ENCODE data around the gene LAMA5.

The LAMA5 gene

DNA sequence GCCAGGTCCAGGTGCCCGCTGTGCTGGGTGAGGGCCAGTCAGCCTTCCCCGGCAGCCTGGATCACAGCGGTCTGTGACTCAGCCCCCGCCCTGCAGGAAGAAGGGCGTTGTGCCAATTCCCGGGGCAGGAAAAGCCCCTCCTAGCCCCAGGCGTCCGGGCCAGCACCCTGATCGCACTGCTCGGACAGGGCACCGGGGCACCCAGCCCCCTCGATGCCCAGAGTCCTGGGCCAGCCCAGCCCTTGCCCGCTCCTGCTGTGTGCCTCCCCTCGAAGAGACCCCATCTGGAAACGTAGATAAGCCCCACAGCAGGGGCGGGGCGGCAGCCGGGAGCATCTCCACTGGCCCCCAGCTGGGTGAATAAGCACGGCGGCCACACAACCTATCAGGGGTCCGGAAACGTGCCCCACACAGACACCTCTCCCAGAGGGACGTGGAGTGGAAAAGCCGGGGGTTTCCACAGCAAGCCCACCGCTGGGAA lies 9.9 kb downstream of the LAMA5 start:
- peak; percentile 35 for DNase-seq (ENCODE audit: low read depth)

DNA sequence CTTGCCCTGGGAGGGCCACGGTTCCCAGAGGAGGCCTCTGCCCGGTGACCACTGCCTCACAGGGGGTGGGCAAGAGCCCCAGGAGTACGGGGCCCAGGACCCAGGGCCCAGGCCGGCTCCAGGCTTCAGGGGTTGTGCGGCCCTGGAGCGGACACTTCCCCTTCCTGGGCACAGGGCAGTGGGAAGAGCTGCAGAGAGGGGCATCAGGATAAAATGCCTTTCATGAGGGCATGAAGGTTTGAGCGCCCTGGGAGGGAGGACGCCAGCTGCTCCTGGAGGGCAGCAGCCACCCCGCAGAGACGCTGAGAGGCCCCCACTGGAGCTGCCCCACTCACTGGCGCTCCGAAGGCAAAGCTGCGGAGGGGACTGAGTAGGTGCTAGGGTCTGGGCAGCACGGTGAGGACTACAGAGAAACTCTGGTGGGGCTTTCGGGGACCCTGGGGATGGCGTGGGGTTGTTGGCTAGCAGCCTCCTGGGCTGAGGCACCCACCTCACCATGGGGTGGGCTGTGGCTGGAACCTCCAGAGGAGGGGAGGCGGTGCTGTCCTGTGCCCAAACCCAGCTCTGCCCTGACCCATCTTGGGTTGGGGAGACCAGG lies 10.4 kb downstream of the LAMA5 start:
- no peak for DNase-seq (ENCODE audit: low read depth)

DNA sequence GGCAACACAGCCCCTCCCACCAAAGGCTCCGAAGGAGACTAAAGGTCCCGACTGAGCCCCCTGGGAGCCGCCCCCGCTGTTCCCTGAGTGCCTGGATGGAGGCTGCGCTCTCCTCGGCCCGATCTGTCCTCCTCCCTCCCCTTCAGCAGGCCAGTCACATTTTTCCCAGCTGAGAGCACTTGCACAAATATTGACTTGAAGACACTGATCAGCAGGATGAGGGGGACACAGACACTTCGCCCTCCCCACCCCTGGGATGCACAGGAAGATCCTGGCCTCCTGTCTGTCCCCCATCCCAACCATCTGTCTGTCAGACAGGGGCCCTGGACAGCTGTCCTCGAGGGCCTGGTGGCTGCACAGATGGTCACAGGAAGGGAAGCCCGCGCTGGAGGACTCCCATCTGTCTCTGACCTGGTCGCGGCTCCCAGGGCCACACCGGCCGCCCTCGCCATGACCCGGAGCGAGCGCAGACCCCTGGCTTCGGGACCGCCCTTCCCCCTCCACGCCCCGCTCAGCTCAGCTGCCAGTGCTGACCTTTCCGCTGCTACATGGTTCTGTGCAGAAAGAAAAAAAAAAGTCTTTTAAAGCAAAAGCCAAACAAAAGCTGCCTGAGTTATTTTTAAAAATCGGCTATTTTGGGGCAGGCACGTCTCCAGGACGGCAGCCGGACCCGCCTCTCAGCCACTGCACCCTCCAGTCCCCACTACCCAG lies 11.1 kb downstream of the LAMA5 start:
- no peak for DNase-seq (ENCODE audit: low read depth)

DNA sequence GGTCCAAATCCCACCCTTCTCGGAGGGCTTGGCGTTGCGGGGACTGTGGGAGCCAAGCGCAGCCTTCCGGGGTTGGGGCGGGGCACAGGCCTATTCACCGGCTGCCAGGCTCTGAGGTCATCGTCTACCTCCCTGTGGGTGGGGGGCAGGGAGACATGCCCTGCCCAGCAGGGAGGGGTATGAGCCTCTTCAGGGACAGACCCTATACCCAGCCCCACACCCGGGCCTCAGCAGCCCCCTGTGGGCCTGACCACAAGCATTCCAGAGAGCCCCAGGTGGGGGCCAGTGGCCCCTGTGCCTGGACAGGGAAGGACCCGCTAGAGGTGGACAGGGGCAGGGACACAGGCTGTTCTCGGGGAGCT lies 11.6 kb downstream of the LAMA5 start:
- DNase-seq (ENCODE audit: low read depth): peak; percentile 40

GRCh38 chr20:62354811-62355341 lies 12.2 kb downstream of the LAMA5 start:
- no peak for DNase-seq (ENCODE audit: low read depth)

- DNase-seq (ENCODE audit: low read depth): no peak
Measured at GRCh38 chr20:62354031-62354808, 12.9 kb downstream of the LAMA5 start.

GRCh38 chr20:62353289-62354030 lies 13.7 kb downstream of the LAMA5 start:
- DNase-seq (ENCODE audit: low read depth): no peak

- no peak for DNase-seq (ENCODE audit: low read depth)
Measured at GRCh38 chr20:62352402-62353288, 14.5 kb downstream of the LAMA5 start.

DNA sequence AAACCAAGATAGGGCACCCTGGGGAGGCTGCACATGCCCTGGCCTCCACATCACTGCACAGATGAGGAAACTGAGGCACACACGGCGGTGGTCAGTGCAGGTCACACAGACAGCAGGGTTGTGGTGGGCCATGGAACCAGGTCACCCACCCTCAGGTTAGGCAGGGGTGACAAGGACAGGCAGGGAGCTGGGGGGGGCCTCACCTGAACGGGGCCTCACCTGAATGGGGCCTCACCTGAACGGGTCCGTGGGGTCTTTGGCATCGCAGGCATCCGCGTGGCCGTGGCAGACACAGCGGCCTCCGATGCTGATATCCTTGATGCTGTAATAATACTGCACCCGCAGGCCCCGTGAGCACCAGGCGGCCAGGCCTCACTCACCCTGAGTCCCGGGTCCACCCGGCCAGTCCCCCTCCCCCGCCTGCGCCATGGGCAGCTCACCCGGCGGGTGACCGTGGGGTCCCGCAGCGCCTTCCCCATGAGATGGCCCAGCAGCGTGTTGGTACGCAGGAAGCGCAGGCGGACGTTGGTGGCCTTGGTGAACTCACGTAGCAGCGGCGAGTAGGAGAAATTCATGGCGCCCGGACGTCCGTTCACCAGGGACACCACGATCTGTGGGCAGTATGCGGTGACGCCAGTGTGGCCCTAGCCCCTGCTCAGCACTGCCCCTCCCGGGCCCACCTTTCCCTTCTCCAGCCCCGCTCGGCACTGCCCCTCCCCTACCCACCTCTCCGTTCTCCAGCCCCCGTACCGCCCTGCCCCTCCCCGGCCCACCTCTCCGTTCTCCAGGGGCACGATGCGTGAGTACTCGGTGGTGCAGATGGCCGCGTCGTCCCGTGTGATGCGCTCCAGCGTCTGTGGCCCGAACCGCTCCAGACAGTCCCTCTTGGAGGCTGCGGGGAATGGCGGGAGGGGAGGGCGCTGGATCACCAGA lies 15.4 kb downstream of the LAMA5 start:
- DNase-seq (ENCODE audit: low read depth): no peak

GRCh38 chr20:62350629-62351422 lies 16.3 kb downstream of the LAMA5 start:
- DNase-seq (ENCODE audit: low read depth): no peak

DNA sequence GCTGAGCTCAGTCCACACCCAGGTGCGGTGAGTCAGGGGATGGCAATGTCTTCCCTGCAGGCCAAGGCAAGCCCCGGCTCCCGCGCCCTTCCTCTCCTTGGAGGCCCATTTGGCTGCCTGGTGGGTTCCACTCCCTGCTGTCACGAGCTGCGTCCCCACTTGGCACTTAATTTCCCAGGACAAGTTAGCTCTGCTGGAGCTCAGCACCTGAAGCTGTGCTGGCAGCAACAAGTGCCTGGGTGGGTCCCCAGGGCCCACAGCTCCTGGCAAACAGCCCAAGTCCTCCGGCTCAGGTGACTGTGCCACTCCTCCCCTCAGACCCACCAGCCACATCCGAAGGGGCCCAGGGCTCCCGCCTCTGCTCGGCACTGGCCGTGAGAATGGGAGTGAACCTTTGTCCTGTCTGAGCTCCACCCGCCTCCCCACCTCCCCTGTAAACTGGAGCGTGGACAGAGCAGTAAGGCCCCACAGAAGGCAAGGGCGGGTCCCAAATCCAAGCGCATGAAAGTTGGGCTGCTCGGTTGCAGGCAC lies 16.9 kb downstream of the LAMA5 start:
- no peak for DNase-seq (ENCODE audit: low read depth)

- no peak for DNase-seq (ENCODE audit: low read depth)
Measured at GRCh38 chr20:62349556-62350097, 17.5 kb downstream of the LAMA5 start.

DNA sequence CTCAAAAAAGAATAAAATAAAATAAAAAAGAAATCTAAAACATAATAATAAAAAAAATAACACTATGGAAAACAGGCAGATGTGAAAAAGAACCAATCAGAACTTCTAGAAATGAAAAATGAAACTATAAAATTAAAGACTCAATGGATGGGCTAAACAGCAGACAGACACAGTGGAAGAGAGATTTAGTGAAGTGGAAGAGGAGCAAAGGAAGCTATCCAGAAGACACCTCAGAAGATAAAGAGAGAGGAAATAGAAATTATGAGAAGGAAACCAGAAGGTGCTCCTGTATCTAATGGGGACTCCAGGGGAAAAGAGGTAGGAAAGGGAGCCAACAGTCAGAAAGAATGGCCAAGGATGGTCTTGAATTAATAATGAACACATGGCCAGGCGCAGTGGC lies 18.5 kb downstream of the LAMA5 start:
- no peak for DNase-seq (ENCODE audit: low read depth)

DNA sequence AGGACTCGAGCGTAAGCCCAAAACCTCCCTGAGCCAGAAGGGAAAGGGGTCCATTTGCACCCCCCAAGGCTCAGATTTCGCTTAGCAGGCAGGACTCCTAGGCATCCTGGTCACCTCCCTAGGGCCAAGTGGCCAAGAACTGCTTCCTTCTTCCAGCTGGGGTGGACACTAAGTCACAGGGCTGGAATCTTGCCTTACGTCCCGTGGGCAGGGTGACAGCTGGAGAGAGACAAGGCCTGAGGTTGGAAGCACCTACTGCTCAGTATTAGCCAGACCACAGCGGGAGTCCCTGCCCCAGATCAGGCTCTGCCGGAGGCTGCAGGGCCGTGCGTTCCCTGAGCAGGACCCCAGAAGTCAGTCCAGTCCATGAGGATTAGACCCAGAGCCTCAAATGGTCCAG lies 19.7 kb downstream of the LAMA5 start:
- DNase-seq (ENCODE audit: low read depth): no peak

- DNase-seq (ENCODE audit: low read depth): no peak
Measured at GRCh38 chr20:62347151-62347404, 20.0 kb downstream of the LAMA5 start.

DNA sequence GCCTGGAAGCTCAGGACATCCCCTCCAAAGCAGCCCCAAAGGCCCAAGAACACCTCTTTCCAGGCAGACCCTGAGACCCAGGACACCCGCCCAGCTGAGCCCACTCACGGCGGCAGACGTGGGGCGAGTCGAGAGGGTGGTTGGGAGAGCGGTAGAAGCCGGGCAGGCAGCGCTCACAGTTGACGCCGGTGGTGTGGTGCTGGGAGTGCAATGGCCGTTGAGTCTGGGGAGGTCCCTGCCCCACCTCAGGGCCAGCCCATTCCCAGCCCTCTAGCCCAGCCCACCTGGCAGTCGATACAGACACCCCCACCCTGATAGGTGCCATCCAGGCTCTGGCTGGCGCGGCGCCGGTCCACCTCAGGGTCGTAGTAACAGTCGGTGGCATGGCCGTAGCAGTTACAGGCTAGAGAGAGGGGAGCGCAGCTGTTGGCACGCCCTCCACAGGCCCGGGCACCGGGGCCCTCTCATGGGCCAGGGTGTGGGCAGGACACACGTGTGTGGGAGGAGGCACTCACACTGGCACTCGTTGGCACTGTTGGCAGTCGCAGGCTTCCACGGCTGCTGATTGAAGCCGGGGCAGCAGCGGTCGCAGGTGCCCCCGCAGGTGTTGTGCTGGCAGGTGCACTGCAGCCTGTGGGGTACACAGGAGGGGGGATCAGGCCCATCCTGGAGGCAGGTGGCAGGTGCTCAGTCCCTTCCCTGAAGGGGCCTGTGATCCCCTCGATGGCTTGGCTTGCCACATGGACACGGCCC lies 20.5 kb downstream of the LAMA5 start:
- DNase-seq (ENCODE audit: low read depth): no peak

DNA sequence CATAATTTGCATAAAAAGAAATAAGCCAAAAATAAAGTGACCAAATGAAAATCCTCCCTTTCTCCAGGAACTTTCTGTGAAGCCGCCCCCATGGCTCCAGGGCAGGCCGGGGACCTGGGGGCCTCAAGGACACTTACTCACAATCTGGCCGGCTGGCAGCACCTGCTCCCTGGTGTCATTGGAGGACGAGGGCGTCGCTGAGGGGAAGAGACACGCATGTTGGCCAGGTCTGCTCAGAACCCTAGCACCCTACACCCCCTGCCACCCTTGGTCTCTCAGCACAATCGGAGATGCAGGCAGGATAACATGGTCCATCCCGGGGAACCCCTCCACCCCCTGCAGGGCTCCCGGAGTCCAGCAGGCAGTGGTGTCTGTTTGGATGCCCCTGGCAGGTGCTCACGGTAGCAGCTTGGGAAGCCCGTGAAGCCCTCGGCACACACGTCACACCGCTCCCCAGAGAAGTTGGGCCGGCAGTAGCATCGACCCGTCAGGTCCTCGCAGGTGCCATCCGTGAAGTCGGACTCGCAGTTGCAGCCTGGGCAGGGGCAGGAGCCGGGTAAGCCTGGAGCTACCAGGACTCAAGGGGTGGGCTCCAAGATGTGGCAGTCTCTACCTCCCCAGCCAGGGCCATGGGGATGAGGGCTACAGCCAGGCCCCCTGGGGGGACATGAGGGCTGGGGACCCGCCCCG lies 21.3 kb downstream of the LAMA5 start:
- DNase-seq (ENCODE audit: low read depth): no peak

GRCh38 chr20:62344782-62345181 lies 22.3 kb downstream of the LAMA5 start:
- peak; percentile 92 for DNase-seq (ENCODE audit: low read depth)
